Nephron progenitor cell (in vitro differentiated cells): ENCODE results near the gene ZNF581.

Experiments used
- DNase-seq: peaks from one replicate; pipeline ENCODE4 v3.0.0; 2021
- H3K27ac Mint-ChIP-seq: 2 replicates; pipeline ENCODE4 v1.8.0; 2021; ENCODE audit warnings: mild to moderate bottlenecking, moderate library complexity, mixed read lengths
- H3K27me3 Mint-ChIP-seq: 2 replicates; pipeline ENCODE4 v1.8.0; 2021; ENCODE audit warnings: mild to moderate bottlenecking, low read depth, mixed read lengths; ENCODE audit not compliant: poor library complexity
- H3K36me3 Mint-ChIP-seq: 2 replicates; pipeline ENCODE4 v1.8.0; 2021; ENCODE audit warnings: low read depth, mixed read lengths
- H3K4me1 Mint-ChIP-seq: 2 replicates; pipeline ENCODE4 v1.8.0; 2021; ENCODE audit warnings: mixed read lengths
- H3K4me3 Mint-ChIP-seq: 2 replicates; pipeline ENCODE4 v1.8.0; 2021; ENCODE audit warnings: mild to moderate bottlenecking, moderate library complexity, mixed read lengths
- H3K9me3 Mint-ChIP-seq: 2 replicates; pipeline ENCODE4 v1.8.0; 2021; ENCODE audit warnings: mild to moderate bottlenecking, moderate library complexity, mixed read lengths
- CTCF ChIP-seq: fragments of 200-600 bp; sonication (generic); IDR thresholded peaks from 2 replicates; pipeline ENCODE4 v1.5.0; 2021; ENCODE audit warnings: antibody characterized with exemption

ZNF581 gene

GRCh38 chr19:55613930-55614710 is 29.3 kb upstream of the ZNF581 start:
- H3K36me3 Mint-ChIP-seq: peaks cover 45% of the 10 kb centered on the region
- no peak overlapping the region for H3K4me3 Mint-ChIP-seq
- DNase-seq: no peak

GRCh38 chr19:55614711-55615542 is 28.5 kb upstream of the ZNF581 start:
- no peak for TF ChIP-seq CTCF
- H3K27ac Mint-ChIP-seq: no peak overlapping the region

More at GRCh38 chr19:55613930-55614710, 29.3 kb upstream of the ZNF581 start:
- Mint-ChIP-seq H3K9me3 (no peaks in the 10 kb centered on the region), H3K27ac (no peak overlapping the region), H3K27me3 (no peaks in the 10 kb centered on the region), H3K4me1 (peaks cover 12% of the 10 kb centered on the region)
- no peak for TF ChIP-seq CTCF

GRCh38 chr19:55615543-55616394 is 27.7 kb upstream of the ZNF581 start:
- H3K9me3 Mint-ChIP-seq: no peaks in the 10 kb centered on the region
- no peak for TF ChIP-seq CTCF
- no peak for DNase-seq
- H3K27me3 Mint-ChIP-seq: no peaks in the 10 kb centered on the region
- H3K4me1 Mint-ChIP-seq: peaks cover 8% of the 10 kb centered on the region
- no peak overlapping the region for H3K4me3 Mint-ChIP-seq
- peaks cover 44% of the 10 kb centered on the region for H3K36me3 Mint-ChIP-seq
- H3K27ac Mint-ChIP-seq: no peak overlapping the region

More at GRCh38 chr19:55614711-55615542, 28.5 kb upstream of the ZNF581 start:
- no peaks in the 10 kb centered on the region for H3K27me3 Mint-ChIP-seq
- no peaks in the 10 kb centered on the region for H3K9me3 Mint-ChIP-seq
- H3K36me3 Mint-ChIP-seq: peaks cover 44% of the 10 kb centered on the region
- peaks cover 12% of the 10 kb centered on the region for H3K4me1 Mint-ChIP-seq
- no peak overlapping the region for H3K4me3 Mint-ChIP-seq
- no peak for DNase-seq

DNA sequence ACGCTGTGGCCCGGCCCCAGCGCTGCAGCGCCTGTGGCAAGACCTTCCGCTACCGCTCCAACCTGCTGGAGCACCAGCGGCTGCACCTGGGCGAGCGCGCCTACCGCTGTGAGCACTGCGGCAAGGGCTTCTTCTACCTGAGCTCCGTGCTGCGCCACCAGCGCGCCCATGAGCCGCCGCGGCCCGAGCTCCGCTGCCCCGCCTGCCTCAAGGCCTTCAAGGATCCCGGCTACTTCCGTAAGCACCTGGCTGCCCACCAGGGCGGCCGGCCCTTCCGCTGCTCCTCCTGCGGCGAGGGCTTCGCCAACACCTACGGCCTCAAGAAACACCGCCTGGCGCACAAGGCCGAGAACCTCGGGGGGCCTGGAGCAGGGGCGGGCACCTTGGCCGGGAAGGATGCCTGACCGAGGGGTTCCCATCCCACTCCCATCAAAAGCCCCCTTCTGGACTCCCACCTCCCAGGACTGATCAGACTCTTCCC is 27.0 kb upstream of the ZNF581 start:
- TF ChIP-seq CTCF: no peak
- Mint-ChIP-seq H3K4me1 (peaks cover 5% of the 10 kb centered on the region), H3K27me3 (no peaks in the 10 kb centered on the region), H3K4me3 (no peak overlapping the region), H3K9me3 (no peaks in the 10 kb centered on the region), H3K36me3 (peaks cover 42% of the 10 kb centered on the region), H3K27ac (no peak overlapping the region)
- no peak for DNase-seq

DNA sequence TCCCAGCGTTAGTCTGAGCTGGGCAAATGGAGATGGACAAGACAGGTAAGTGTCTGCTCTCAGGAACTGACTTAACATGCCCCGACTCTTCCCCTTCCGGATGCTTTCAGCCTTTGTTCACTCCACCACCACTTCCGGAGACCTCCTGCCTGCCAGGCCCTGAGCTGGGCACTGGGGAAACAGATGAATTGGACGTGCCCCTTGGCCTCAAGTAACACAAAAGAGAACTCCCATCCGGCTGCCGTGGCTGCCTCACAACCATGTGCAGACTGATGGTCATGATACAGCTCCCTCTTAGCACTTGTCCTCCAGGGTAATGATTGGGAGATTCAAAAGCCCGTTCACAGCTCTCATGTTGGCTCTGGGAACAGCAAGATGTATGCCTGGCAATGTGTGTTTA is 26.0 kb upstream of the ZNF581 start:
- H3K9me3 Mint-ChIP-seq: no peaks in the 10 kb centered on the region
- no peaks in the 10 kb centered on the region for H3K27me3 Mint-ChIP-seq
- peak overlapping the region; percentile 93 for H3K27ac Mint-ChIP-seq
- H3K4me1 Mint-ChIP-seq: peaks cover 5% of the 10 kb centered on the region
- TF ChIP-seq CTCF: no peak
- H3K4me3 Mint-ChIP-seq: no peak overlapping the region
- H3K36me3 Mint-ChIP-seq: peaks cover 39% of the 10 kb centered on the region
- DNase-seq: no peak
